K562 (cell line): Measurements from ENCODE around the gene SHB.

ENCODE experiments used
- ATF2 ChIP-seq: sonication (generic); formaldehyde crosslinking; IDR thresholded peaks from 2 replicates; pipeline ENCODE4 v1.8.1; 2022; ENCODE audit warnings: missing genetic modification reagents
- BRF1 ChIP-seq: IDR thresholded peaks from 3 replicates; pipeline ENCODE4 v1.6.1; 2011; ENCODE audit warnings: borderline replicate concordance, mild to moderate bottlenecking; ENCODE audit not compliant: insufficient read length; ENCODE audit errors: extremely low read depth
- BRF2 ChIP-seq: IDR thresholded peaks from 3 replicates; pipeline ENCODE4 v1.6.1; 2011; ENCODE audit warnings: borderline replicate concordance, mild to moderate bottlenecking; ENCODE audit not compliant: insufficient read length, insufficient read depth
- CTCF ChIP-seq, 3 experiments: IDR thresholded peaks in 2 of 3; conservative IDR thresholded peaks in 1 of 3; 2 replicates each; pipeline ENCODE4 v1.5.1; 2011 to 2012; ENCODE audit warnings: low read length in 3 of 3, mild to moderate bottlenecking in 3 of 3, control low read depth in 2 of 3, improper control_type of control experiment in 1 of 3, inconsistent platforms in 1 of 3, low read depth in 1 of 3, mixed read lengths in 1 of 3, moderate library complexity in 1 of 3; ENCODE audit not compliant: insufficient read depth in 2 of 3
- FOS ChIP-seq: IDR thresholded peaks from 3 replicates; pipeline ENCODE4 v1.6.1; 2011; ENCODE audit not compliant: insufficient read length; ENCODE audit errors: extremely low read depth
- FOSL1 ChIP-seq: fragments of 200-800 bp; sonication (Bioruptor generic); conservative IDR thresholded peaks from 2 replicates; pipeline ENCODE4 v1.6.1; 2016; ENCODE audit warnings: missing genetic modification characterization, missing compliant biosample characterization
- MCM3 ChIP-seq: fragments of 450-650 bp; IDR thresholded peaks from 2 replicates; pipeline ENCODE4 v1.6.1; 2016
- ZBED1 ChIP-seq: IDR thresholded peaks from 2 replicates; pipeline ENCODE4 v1.6.1; 2014
- ZNF274 ChIP-seq: IDR thresholded peaks from 2 replicates; pipeline ENCODE4 v1.6.1; 2011; ENCODE audit warnings: low read depth, mild to moderate bottlenecking, low read length, moderate library complexity, borderline replicate concordance
- ZNF778 ChIP-seq: fragments of 450-650 bp; formaldehyde crosslinking; IDR thresholded peaks from 2 replicates; pipeline ENCODE4 v1.4.0; 2020; ENCODE audit warnings: mild to moderate bottlenecking, moderate library complexity

GRCh38 chr9:38090170-38090569 is 21.1 kb upstream of the SHB start:
- no peak for TF ChIP-seq ZNF778
- no peak for TF ChIP-seq ZBED1
- no peak for TF ChIP-seq MCM3
- TF ChIP-seq FOS = no peak
- TF ChIP-seq CTCF (IDR thresholded peaks at IDR 0.05 in 2 of 3, conservative IDR thresholded peaks at IDR 0.05 in 1 of 3; ENCODE audit: insufficient read depth in 2 of 3, low read depth in 1 of 3, low read length in 3 of 3) = no peak
- no peak for TF ChIP-seq BRF2
- TF ChIP-seq ZNF274 = no peak
- no peak for TF ChIP-seq BRF1
- no peak for TF ChIP-seq FOSL1
- no peak for TF ChIP-seq ATF2 (CRISPR knock-in tag)
